GM19397 (cell line): ENCODE results near the gene TRPM7.
"Not testable (repeated sequence)": the region's sequence is repeated elsewhere in the genome, so short reads cannot be mapped to it uniquely, and the experiment has no call there.

ENCODE experiments used
- ATAC-seq: cut with Tn5 transposase; IDR thresholded peaks from one replicate; pipeline ENCODE4 v1.9.1; 2021; ENCODE audit warnings: mild to moderate bottlenecking, moderate library complexity; ENCODE audit not compliant: unreplicated experiment

TRPM7 gene

DNA sequence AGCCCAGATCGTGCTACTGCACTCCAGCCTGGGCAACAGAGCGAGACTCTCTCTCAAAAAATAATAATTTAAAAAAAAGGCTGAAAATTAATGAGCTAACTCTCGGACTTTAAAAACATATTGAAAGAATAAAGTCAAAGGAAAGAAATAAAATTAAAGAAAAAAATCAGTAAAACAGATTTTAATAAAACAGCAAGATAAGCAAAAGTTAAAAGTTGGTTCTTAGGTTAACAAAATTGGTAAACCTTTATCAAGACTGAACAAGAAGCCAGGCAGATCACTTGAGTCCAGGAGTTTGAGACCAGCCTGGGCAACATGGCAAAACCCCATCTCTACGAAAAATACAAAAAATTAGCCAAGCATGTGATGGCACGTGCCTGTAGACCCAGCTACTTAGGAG lies 20.7 kb downstream of the TRPM7 start:
- ATAC-seq: no peak

GRCh38 chr15:50655555-50655954 lies 31.0 kb downstream of the TRPM7 start:
- no peak for ATAC-seq

GRCh38 chr15:50653156-50653743 lies 33.3 kb downstream of the TRPM7 start:
- no peak for ATAC-seq

GRCh38 chr15:50652671-50653070 lies 33.9 kb downstream of the TRPM7 start:
- no peak for ATAC-seq

DNA sequence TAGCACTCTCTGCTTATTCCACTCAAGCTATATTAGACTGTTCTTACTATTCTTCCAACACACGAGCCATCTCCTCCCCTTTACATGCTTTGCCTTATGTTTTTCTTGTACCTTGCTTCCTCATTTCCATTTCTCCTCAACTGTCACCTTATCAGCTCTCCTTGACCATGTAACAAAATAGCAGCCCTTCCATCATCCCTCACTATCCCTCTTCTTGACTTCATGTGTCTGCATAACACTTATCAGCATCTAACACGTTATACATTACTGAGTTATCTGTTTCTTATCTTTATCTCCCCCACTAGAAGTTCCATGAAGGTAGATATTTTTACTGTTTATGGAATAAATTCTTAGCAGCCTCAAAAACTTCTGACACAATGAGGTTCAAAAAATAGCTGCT lies 45.3 kb downstream of the TRPM7 start:
- no peak for ATAC-seq

DNA sequence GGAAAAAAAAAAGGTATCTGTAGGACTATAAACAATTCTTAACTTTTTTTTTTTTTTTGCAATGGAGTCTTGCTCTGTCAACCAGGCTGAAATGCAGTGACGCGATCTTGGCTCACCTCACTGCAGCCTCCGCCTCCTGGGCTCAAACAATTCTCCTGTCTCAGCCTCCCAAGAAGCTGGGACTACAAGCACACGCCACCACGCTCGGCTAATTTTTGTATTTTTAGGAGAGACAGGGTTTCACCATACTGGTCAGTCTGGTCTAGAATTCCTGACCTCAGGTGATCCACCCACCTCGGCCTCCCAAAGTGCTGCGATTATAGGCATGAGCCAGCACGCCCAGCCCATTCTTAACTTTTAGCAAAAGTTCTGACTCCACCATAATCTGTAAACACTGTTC lies 50.5 kb downstream of the TRPM7 start:
- ATAC-seq: no peak

DNA sequence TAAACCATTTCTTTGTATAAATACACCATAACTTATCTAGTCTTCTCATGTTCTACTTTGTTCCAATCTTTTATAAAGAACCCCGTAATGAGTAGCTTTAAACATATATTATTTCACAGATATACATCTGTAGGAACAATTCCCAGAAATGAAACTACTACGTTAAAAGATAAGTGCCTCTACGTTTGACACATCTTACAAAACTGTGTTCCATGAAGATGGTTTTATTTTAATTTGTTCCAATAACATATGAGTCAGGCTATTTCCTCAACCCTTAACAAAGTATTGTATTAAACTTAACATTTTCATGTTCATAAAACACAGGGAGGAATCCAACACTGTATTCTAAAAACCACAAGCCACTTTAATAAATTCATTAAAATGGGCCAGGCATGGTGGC lies 52.9 kb downstream of the TRPM7 start:
- ATAC-seq: no peak

DNA sequence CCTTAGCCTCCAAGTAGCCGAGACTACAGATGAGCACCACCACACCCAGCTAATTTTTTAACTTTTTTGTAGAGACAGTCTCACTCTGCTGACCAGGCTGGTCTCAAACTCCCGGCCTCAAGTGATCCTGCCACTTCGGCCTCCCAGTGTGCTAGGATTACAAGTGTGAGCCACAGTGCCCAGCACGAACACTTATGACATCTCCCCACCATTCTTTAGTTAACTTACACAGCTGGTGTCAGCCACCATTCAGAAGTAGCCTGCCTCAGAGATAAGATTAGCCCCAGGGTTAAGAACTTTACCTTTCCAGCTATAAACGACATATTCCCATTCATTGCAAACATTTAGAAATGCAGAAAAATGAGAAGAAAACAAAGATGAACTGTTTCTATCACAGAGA lies 58.2 kb downstream of the TRPM7 start:
- ATAC-seq: no peak

DNA sequence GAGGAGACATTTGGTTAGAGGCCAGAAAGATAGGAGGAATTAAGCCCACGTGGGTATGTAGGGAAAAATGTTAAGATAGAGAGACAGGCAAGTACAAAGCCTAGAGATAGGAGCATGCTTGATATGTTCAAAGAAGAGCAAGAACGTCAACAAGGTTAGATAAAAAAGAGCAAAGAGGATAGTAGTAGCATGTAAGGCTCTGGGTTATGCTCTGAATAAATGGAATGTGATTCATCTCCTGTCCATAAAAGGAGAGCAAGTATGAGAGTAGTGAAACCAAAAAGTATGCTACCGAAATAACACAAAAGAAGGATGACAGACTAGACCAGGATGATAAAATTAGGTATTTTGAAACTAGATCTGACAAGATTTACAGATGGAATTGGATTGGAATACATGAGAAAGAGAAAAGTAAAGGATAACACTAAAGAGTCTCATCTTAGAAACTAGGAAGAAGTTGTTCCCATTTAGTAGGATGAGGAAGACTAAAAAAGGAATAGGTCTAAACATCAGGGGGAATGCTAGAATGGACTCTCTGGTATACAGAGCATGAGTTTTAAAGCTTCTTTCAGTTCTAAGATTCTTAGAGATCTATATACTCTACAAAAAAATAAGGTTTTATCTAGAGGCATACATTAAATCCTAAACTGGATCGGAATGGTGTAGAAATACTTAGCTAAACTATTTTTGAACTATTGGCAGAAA lies 59.1 kb downstream of the TRPM7 start:
- no peak for ATAC-seq

DNA sequence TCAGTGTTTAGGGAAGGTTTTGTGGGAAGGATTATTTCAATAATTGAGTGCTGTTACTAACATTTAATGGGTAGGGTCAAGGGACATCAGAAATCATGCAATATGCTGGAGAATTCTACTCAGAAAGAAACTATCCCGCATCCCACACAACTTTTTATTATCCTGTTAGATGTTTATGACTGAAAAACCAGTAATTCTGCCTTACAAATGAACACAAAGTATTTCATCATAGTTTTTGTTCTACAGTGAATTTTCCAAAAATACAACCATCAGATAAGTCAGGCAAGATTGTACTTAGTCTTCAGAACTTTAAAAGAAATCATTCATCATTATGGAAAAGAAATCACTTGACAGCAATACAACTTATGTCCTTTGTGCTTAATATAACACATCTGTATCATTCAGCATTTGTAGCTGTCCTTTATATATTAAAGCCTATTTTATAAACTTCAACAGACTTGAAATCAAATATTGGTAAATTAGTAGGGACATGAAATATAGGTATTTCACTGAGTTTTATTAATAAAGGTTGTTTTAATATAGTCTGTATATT lies 61.9 kb downstream of the TRPM7 start:
- ATAC-seq: no peak

DNA sequence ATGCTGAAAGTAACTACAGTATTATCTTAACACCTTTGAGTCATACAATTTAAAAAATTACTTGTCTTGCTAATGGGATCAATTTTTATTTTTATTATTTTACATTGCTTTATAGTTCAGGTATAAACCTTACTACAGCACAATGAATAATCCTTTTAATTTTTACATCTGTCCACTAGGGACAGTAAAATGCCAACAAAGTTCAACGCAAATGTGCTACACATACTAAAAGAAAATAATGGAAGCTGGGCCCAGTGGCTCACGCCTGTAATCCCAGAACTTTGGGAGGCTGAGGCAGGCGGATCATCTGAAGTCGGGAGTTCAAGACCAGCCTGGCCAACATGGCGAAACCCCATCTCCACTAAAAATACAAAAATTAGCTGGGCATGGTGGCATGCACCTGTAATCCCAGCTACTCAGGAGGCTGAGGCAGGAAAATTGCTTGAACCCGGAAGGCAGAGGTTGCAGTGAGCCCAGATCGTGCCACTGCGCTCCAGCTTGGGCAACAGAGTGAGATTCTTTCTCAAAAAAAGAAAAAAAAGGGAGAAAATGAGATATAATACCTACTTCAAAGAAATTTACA lies 64.1 kb downstream of the TRPM7 start:
- not testable (repeated sequence) for ATAC-seq

- ATAC-seq: not testable (repeated sequence)
These were observed 69.6 kb downstream of the TRPM7 start for GRCh38 chr15:50616960-50617359.

GRCh38 chr15:50616554-50616953 lies 70.0 kb downstream of the TRPM7 start:
- not testable (repeated sequence) for ATAC-seq

GRCh38 chr15:50613600-50613999 lies 73.0 kb downstream of the TRPM7 start:
- ATAC-seq: no peak

DNA sequence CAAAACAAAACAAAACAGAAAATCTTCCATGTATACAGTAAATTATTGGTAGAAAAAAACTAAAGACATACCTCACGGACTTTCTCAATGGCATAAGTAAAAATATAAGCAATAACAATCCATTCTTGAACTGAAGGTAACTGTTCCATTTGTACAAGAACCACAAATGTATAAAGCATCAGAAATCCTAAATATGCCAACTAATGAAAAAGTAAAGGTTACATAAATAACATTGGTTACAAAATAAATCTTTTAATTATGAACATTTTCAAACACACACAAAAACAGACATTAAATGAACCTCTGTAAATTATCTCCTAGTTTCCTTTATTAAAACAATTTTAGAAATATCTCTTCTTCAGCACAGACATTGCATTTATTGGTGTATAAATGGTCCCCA lies 79.5 kb downstream of the TRPM7 start:
- ATAC-seq: no peak

DNA sequence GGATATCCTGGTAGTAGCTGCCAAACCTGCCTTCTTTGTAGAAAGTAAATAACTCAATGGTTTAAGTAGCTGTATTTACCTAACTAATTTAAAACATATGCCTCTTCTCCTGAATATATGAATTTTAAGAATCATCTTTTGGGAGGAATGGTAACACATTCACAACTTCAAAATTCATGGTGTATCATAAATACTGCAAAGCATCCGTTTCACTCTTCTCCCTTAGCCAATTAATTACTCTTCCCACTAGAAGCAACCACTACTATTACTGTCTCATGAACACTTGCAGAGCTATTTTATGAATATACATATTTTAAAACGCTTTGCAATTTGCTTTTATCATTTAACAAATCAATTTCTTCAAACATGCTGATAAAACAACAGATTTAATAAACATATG lies 81.1 kb downstream of the TRPM7 start:
- no peak for ATAC-seq

- not testable (repeated sequence) for ATAC-seq
These were observed 84.6 kb downstream of the TRPM7 start for GRCh38 chr15:50602028-50602427.

GRCh38 chr15:50594311-50594710 lies 92.3 kb downstream of the TRPM7 start:
- no peak for ATAC-seq

- no peak for ATAC-seq
These were observed 92.8 kb downstream of the TRPM7 start for GRCh38 chr15:50593761-50594160.

GRCh38 chr15:50590288-50590687 lies 96.3 kb downstream of the TRPM7 start:
- ATAC-seq: no peak

- ATAC-seq: no peak
These were observed 109.1 kb downstream of the TRPM7 start for GRCh38 chr15:50577492-50577891.

DNA sequence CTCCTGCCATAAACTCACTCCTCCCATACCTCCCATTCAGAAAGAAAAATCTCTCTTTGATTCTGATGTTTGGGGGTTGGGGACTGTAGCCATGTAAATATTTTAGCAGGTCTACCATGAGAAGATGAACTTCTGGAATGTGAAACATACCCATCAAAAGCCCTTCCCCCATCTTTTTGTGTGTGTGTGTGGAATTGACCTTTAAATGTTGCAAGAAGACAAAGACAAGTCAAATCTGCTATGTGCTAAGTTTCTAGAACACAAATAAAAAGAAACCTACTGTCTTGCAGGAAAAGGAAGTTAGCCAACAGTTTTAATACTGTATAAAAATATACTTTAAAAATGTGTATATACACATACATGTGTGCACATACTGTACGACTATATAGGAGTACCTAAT lies 110.4 kb downstream of the TRPM7 start:
- ATAC-seq: no peak
